GM08714 (cell line): ENCODE measurements around the gene PHACTR2.

Source experiments
- H3K4me3 ChIP-seq: fragments of 200-500 bp; sonication (Bioruptor generic); 2 replicates; pipeline ENCODE4 v1.5.1; 2014; ENCODE audit warnings: mild to moderate bottlenecking, low read length, inconsistent platforms
- ZNF274 ChIP-seq: IDR thresholded peaks from 2 replicates; pipeline ENCODE4 v1.6.1; 2012; ENCODE audit warnings: mild to moderate bottlenecking, low read depth, low read length

PHACTR2 gene

GRCh38 chr6:143688681-143689080 is 10.9 kb downstream of the PHACTR2 start:
- H3K4me3 ChIP-seq, result no peak overlapping the region
- no peak for TF ChIP-seq ZNF274

- H3K4me3 ChIP-seq, result no peak overlapping the region
- no peak for TF ChIP-seq ZNF274
Observed at GRCh38 chr6:143689852-143690251, 12.1 kb downstream of the PHACTR2 start.

DNA sequence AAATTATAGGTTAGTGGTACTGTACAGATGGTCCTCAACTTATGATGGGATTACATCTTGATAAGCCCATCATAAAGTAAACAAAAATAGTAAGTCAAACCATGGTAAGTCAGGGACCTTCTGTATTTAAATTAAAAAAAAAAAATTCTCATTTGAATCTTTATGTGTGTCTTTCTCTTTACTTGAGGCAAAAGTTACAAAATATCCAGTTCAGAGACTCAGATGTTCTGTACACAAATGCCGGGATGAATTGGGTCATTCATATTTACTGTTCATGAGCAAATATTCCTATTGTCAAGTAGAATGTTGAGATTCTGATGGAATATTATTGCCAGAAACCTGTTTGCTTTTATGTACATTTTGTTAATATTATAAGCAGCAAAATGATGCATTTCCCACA is 13.4 kb downstream of the PHACTR2 start:
- TF ChIP-seq ZNF274, result no peak
- H3K4me3 ChIP-seq, result no peak overlapping the region

DNA sequence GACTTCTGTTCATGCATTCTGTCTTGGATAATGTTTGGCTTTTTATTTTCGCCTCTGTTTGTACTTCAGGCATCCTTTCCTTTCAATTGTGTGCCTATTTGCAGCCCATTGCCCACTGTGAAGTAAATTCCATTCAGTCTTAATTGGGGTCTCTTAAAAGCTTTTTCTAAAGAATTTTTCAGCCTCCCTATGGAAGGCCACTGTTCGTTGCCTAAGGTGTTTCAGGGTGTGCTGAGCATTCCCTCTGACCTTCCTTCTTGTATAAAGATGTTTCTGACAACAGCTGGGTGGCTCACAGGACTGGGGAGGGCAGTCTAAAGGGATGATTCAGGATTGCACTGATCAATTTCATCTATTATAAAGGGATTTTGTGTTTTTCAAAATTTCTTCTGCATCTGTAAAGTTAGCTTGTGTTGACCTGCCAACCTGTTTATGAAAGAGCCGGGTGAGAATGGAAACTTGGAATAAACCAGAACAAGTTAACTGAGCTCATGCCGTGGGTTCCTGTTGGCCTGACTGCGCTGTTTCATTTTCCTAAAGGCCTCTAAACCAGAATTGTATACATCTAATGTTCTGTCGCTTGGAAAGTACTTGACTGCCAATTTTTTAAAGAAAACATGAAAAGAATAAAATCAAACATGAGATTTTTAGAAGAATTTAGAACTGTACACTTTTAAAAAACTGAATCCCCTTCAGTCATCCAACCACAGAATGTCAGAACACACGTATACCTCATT is 14.3 kb downstream of the PHACTR2 start:
- no peak overlapping the region for H3K4me3 ChIP-seq
- TF ChIP-seq ZNF274, result no peak

DNA sequence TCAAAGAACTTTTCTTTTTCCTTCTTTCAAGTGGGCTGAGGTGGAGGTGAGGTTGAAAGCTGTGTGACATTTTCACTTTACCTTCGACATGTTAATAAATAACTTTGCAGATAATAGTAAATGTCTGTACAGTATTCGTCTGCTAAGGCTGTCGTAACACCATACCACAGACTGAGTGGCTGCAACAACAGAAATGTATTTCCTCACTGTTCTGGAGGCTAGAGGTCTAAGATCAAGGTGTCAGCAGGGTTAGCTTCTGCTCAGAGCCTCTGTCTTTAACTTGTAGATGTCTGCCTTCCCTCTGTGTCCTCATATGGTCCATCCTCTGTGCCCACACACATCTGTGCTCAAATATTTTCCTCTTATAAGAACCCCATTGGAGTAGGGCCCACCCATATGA is 14.9 kb downstream of the PHACTR2 start:
- H3K4me3 ChIP-seq, result no peak overlapping the region
- no peak for TF ChIP-seq ZNF274

- TF ChIP-seq ZNF274, result no peak
- no peak overlapping the region for H3K4me3 ChIP-seq
Observed at GRCh38 chr6:143694013-143694412, 16.2 kb downstream of the PHACTR2 start.

DNA sequence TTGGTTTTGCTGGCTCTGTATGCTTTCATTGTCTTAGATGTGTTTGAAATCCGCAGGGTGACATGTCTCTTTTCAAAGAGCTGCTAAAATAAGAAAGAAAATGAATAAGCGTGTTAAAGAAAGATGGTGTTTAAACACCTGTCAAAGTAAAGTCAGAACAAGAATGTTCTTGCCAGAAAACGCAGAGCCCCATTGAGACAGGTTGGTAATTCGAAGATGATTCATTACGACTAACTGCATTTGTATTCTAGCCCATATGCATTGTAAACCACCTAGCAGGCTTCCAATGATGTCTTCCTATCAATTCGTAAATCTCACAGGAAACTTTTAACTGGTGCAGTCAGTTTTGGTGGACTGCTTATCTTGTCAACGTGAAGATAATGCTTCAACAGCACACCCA is 16.8 kb downstream of the PHACTR2 start:
- H3K4me3 ChIP-seq, result no peak overlapping the region

DNA sequence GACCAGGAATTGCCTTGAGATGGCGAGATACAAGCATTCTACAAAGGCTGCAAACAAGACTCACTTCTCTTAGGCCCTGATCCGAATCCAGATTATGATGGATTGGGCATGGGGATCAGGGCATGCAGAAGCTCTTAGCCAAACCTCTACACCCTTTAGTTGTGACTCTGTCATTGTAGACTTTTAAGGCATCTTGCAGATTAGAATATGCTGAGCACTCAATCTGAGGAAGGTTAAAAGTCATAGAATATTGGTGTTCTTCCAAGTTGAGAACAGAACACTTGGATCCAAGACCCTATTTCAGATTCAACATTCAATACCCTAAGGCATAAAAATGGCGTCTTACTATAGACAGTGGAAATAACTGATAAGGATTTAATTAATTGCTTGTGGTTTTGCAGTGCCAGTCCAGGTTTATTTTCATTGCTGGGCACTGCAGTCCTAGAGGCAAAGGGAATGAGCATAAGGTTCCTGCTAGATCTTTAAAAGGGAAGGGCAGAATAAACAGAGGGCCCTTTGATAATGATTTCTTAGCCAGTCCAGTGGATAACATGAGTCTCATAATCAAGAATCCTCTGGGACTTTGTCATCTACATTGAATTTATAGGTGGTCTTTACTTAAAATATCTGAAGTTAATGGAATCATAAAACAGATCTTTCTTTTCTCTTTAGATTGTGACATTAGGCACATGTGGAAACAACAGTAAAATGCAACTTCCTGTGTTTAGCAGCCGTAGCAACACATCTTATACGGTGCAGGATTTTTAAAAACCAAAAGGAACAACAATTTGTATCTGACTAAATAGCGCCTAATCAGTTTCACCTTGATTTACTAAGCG is 17.6 kb downstream of the PHACTR2 start:
- no peak for TF ChIP-seq ZNF274
- no peak overlapping the region for H3K4me3 ChIP-seq

More for the DNA sequence above, 16.8 kb downstream of the PHACTR2 start:
- TF ChIP-seq ZNF274, result no peak

GRCh38 chr6:143695969-143696663 is 18.4 kb downstream of the PHACTR2 start:
- TF ChIP-seq ZNF274, result no peak
- no peak overlapping the region for H3K4me3 ChIP-seq

DNA sequence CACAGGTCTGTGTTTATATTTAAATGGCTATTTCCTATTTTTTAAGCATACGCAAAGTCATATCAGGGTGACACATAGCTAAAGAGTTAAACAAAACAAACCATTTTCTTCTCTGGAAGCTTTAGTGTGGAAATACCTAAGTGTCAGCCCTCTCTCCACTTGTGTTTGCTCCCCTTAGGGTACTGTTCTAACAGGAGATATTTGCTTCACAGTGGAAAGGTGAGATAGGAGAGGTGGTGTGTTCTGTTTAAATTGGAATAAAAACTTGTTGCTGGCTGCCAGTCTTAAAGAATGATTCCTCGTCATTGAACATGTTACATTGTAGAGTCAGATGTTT is 18.9 kb downstream of the PHACTR2 start:
- H3K4me3 ChIP-seq, result no peak overlapping the region

GRCh38 chr6:143697076-143697800 is 19.5 kb downstream of the PHACTR2 start:
- no peak for TF ChIP-seq ZNF274
- no peak overlapping the region for H3K4me3 ChIP-seq

More for the DNA sequence above, 18.9 kb downstream of the PHACTR2 start:
- TF ChIP-seq ZNF274, result no peak

- TF ChIP-seq ZNF274, result no peak
- H3K4me3 ChIP-seq, result no peak overlapping the region
Observed at GRCh38 chr6:143698329-143698728, 20.6 kb downstream of the PHACTR2 start.

- TF ChIP-seq ZNF274, result no peak
- no peak overlapping the region for H3K4me3 ChIP-seq
Observed at GRCh38 chr6:143698759-143699429, 21.1 kb downstream of the PHACTR2 start.

GRCh38 chr6:143699430-143699825 is 21.7 kb downstream of the PHACTR2 start:
- no peak for TF ChIP-seq ZNF274
- no peak overlapping the region for H3K4me3 ChIP-seq
